Smooth muscle cell (in vitro differentiated cells): Measurements from ENCODE around the gene SDF4. TPM values are rescaled to one million over a fixed set of nuclear protein-coding genes. Genes with fewer than 3 reads are reported as not detected.

ENCODE experiments used
- DNase-seq: peaks from one replicate; lab custom pipeline; 2025; ENCODE audit not compliant: unreplicated experiment; lab: John Stamatoyannopoulos, UW
- H2AFZ ChIP-seq: fragments of 200-600 bp; sonication (generic); 2 replicates; pipeline ENCODE4 v1.6.0; 2016; ENCODE audit warnings: antibody characterized with exemption, low read depth, mild to moderate bottlenecking
- H3F3A ChIP-seq: fragments of 200-600 bp; sonication (generic); 2 replicates; pipeline ENCODE4 v1.6.0; 2017; ENCODE audit warnings: antibody characterized with exemption, low read depth
- H3K27ac ChIP-seq: fragments of 200-600 bp; sonication (generic); 2 replicates; pipeline ENCODE4 v1.5.1; 2016; ENCODE audit warnings: low read depth, mild to moderate bottlenecking
- H3K27me3 ChIP-seq: fragments of 200-600 bp; sonication (generic); 2 replicates; pipeline ENCODE4 v1.6.1; 2016; ENCODE audit warnings: low read depth, mild to moderate bottlenecking
- H3K36me3 ChIP-seq: fragments of 200-600 bp; sonication (generic); 2 replicates; pipeline ENCODE4 v1.5.1; 2016; ENCODE audit warnings: low read depth
- H3K4me1 ChIP-seq: fragments of 200-600 bp; sonication (generic); 2 replicates; pipeline ENCODE4 v1.5.1; 2016; ENCODE audit warnings: low read depth
- H3K4me2 ChIP-seq: fragments of 200-600 bp; sonication (generic); 2 replicates; pipeline ENCODE4 v1.6.0; 2016; ENCODE audit warnings: mild to moderate bottlenecking
- H3K4me3 ChIP-seq: fragments of 200-600 bp; sonication (generic); 2 replicates; pipeline ENCODE4 v1.5.1; 2016; ENCODE audit warnings: mild to moderate bottlenecking
- H3K79me2 ChIP-seq: fragments of 200-600 bp; sonication (generic); 2 replicates; pipeline ENCODE4 v1.6.0; 2016; ENCODE audit warnings: low read depth, mild to moderate bottlenecking
- H3K9ac ChIP-seq: fragments of 200-600 bp; sonication (generic); 2 replicates; pipeline ENCODE4 v1.6.0; 2016; ENCODE audit warnings: low read depth
- H3K9me3 ChIP-seq: fragments of 200-600 bp; sonication (generic); replicated peaks from 2 replicates; pipeline ENCODE4 v1.5.1; 2016; ENCODE audit warnings: low read depth
- H4K20me1 ChIP-seq: fragments of 200-600 bp; sonication (generic); 2 replicates; pipeline ENCODE4 v1.6.0; 2016; ENCODE audit warnings: low read depth
- CTCF ChIP-seq: fragments of 200-600 bp; sonication (generic); IDR thresholded peaks from 2 replicates; pipeline ENCODE4 v1.5.1; 2017; ENCODE audit warnings: borderline replicate concordance, mild to moderate bottlenecking, antibody characterized with exemption; ENCODE audit not compliant: insufficient read depth, poor library complexity, severe bottlenecking
- WGBS: methylation state at CpG from one replicate; pipeline ENCODE4 v1.1.7; 2016; ENCODE audit warnings: low lambda C conversion rate; 5-methylcytosine and 5-hydroxymethylcytosine counted together
- polyA plus RNA-seq: library from polyadenylated mRNA; unstranded; fragments of >200 nt; fragmentation: Nextera tagmentation; extraction: Ambion mirVana; gene quantifications from 2 replicates; pipeline ENCODE4 v1.2.1, GENCODE V29; 2016
- total RNA-seq: library from RNA; depleted of rRNA; stranded (reverse); fragments of >200 nt; gene quantifications from 2 replicates; pipeline ENCODE4 v1.2.3, GENCODE V29; 2014

SDF4 gene
- total RNA-seq, result 75.0 and 94.9 TPM in 2 replicates
- polyA plus RNA-seq, result 263 TPM in 2 replicates

- WGBS, result under 1% methylated on average over 87 of the region's 99 CpGs
- Histone ChIP-seq H3F3A (no peaks in the 10 kb centered on the region), H3K27me3 (no peaks in the 10 kb centered on the region), H2AFZ (peak within 1 kb of the TSS; percentile 51), H3K9ac (peak within 1 kb of the TSS; percentile 95), H3K79me2 (peaks cover 56% of the 10 kb centered on the region), H3K9me3 (no peaks in the 10 kb centered on the region), H4K20me1 (peaks cover 37% of the 10 kb centered on the region), H3K4me3 (peak within 1 kb of the TSS; percentile 99), H3K36me3 (no peaks in the 10 kb centered on the region), H3K4me1 (peaks cover 7% of the 10 kb centered on the region), H3K4me2 (peak within 1 kb of the TSS; percentile 87), H3K27ac (peak within 1 kb of the TSS; percentile 80)
- DNase-seq, result peak; percentile 79
- TF ChIP-seq CTCF, result no peak
Observed at GRCh38 chr1:1231400-1232207, at the start of gene SDF4. SDF4 (minus strand) TSS chr1:1232001; CDS start chr1:1228772, 3,229 bp downstream.

- H3K79me2 ChIP-seq, result no peaks in the 10 kb centered on the region
- no peaks in the 10 kb centered on the region for H4K20me1 ChIP-seq
- no peaks in the 10 kb centered on the region for H3F3A ChIP-seq
- no peaks in the 10 kb centered on the region for H3K36me3 ChIP-seq
- H2AFZ ChIP-seq, result no peak overlapping the region
- no peak overlapping the region for H3K9ac ChIP-seq
- H3K4me1 ChIP-seq, result no peaks in the 10 kb centered on the region
- DNase-seq, result no peak
- no peak for TF ChIP-seq CTCF
- H3K27me3 ChIP-seq, result no peaks in the 10 kb centered on the region
- no peak overlapping the region for H3K27ac ChIP-seq
- H3K4me3 ChIP-seq, result no peak overlapping the region
- WGBS, result 95% methylated on average over 20 of the region's 21 CpGs
- H3K9me3 ChIP-seq, result no peaks in the 10 kb centered on the region
- no peak overlapping the region for H3K4me2 ChIP-seq
Observed at GRCh38 chr1:1280782-1281481, 49.1 kb upstream of the SDF4 start.

GRCh38 chr1:1279028-1279427 lies 47.2 kb upstream of the SDF4 start:
- Histone ChIP-seq H3K27me3 (no peaks in the 10 kb centered on the region), H3K9ac (no peak overlapping the region), H3K79me2 (no peaks in the 10 kb centered on the region), H4K20me1 (no peaks in the 10 kb centered on the region), H3K4me2 (no peak overlapping the region), H3F3A (no peaks in the 10 kb centered on the region), H3K27ac (no peak overlapping the region), H3K9me3 (no peaks in the 10 kb centered on the region), H3K4me1 (peaks cover 6% of the 10 kb centered on the region), H3K4me3 (no peak overlapping the region), H2AFZ (no peak overlapping the region), H3K36me3 (no peaks in the 10 kb centered on the region)
- no peak for TF ChIP-seq CTCF
- DNase-seq, result no peak
- WGBS, result 75% methylated on average over 14 of the region's 17 CpGs
